Activated B cell treated with CpG ODN at 0.5 μM for 24 hours (primary cell): Measurements from ENCODE around the gene SLC39A8. TPM values are rescaled to one million over a fixed set of nuclear protein-coding genes. Genes with fewer than 3 reads are reported as not detected.

Experiments used
- ATAC-seq: fragments of 200-7000 bp; cut with Tn5 transposase; one replicate; pipeline ENCODE4 v1.10.0; 2021; ENCODE audit warnings: low read depth, mild to moderate bottlenecking, moderate library complexity
- CTCF ChIA-PET: fragments of 350-600 bp; sonication (Branson Sonifier 250); formaldehyde crosslinking; loops from one replicate; lab custom pipeline; 2021; ENCODE audit warnings: antibody characterized with exemption; lab: Charles Lee
- POLR2A ChIA-PET: fragments of 350-600 bp; sonication (Branson Sonifier 250); formaldehyde crosslinking; loops from one replicate; lab custom pipeline; 2021; ENCODE audit warnings: antibody characterized with exemption; lab: Charles Lee
- DNase-seq: peaks from one replicate; pipeline ENCODE4 v3.0.0; 2022
- H3K27ac Mint-ChIP-seq: one replicate; pipeline ENCODE4 v1.8.0; 2020; ENCODE audit warnings: mixed read lengths
- H3K27me3 Mint-ChIP-seq: one replicate; pipeline ENCODE4 v1.8.0; 2021; ENCODE audit warnings: mixed read lengths
- H3K36me3 Mint-ChIP-seq: one replicate; pipeline ENCODE4 v1.8.0; 2021; ENCODE audit warnings: low read depth, mixed read lengths
- H3K4me1 Mint-ChIP-seq: one replicate; pipeline ENCODE4 v1.8.0; 2021; ENCODE audit warnings: mixed read lengths
- H3K4me3 Mint-ChIP-seq: one replicate; pipeline ENCODE4 v1.8.0; 2020; ENCODE audit warnings: mild to moderate bottlenecking, mixed read lengths
- H3K9me3 Mint-ChIP-seq: one replicate; pipeline ENCODE4 v1.8.0; 2020; ENCODE audit warnings: mixed read lengths
- intact Hi-C: fragments of 100-400 bp; cut with micrococcal nuclease; formaldehyde crosslinking; loops from one replicate; pipeline ENCODE4 v1.15.1; 2024
- total RNA-seq: library from RNA; stranded (reverse); gene quantifications from 2 replicates; pipeline ENCODE4 v1.2.3, GENCODE V29; 2022
- TF ChIP-seq, protein P1 (sequence below): fragments of 200-600 bp; IDR thresholded peaks from one replicate; pipeline ENCODE4 v1.8.0; 2022; ENCODE audit warnings: antibody characterized with exemption, mild to moderate bottlenecking

The SLC39A8 gene
- total RNA-seq, 1 donor from 2014 or later = 17.9 TPM

DNA sequence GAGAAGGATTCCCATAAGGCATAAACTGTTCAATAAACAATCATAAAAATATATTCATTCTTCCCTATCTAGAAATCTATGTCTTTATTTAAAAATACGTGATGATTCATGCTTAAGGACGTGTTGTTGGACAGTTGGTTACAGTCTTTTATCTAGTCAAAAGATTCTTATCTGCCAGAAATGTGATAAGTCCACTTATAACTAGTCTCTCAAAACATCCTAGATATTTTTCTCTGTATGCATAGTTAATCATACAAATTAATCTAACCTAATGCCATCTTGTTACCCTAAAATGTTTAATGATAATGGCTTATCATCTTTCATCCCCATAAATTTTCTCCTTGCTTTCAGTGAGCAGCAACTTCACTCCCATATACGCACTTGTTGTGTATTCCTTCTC, 89.0 kb downstream of the SLC39A8 start:
- no peaks in the 10 kb centered on the region for H3K27me3 Mint-ChIP-seq
- H3K4me1 Mint-ChIP-seq = no peaks in the 10 kb centered on the region
- H3K36me3 Mint-ChIP-seq = no peaks in the 10 kb centered on the region
- ChIA-PET POLR2A (no interaction called here), CTCF (no interaction called here)
- H3K4me3 Mint-ChIP-seq = no peak overlapping the region
- intact Hi-C loops = no loop called here
- no peaks in the 10 kb centered on the region for H3K9me3 Mint-ChIP-seq
- TF ChIP-seq, protein P1, sequence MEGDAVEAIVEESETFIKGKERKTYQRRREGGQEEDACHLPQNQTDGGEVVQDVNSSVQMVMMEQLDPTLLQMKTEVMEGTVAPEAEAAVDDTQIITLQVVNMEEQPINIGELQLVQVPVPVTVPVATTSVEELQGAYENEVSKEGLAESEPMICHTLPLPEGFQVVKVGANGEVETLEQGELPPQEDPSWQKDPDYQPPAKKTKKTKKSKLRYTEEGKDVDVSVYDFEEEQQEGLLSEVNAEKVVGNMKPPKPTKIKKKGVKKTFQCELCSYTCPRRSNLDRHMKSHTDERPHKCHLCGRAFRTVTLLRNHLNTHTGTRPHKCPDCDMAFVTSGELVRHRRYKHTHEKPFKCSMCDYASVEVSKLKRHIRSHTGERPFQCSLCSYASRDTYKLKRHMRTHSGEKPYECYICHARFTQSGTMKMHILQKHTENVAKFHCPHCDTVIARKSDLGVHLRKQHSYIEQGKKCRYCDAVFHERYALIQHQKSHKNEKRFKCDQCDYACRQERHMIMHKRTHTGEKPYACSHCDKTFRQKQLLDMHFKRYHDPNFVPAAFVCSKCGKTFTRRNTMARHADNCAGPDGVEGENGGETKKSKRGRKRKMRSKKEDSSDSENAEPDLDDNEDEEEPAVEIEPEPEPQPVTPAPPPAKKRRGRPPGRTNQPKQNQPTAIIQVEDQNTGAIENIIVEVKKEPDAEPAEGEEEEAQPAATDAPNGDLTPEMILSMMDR = no peak
- DNase-seq (no peak), ATAC-seq (no peak)
- no peak overlapping the region for H3K27ac Mint-ChIP-seq

- Mint-ChIP-seq H3K4me1 (no peaks in the 10 kb centered on the region), H3K27me3 (no peaks in the 10 kb centered on the region), H3K9me3 (no peaks in the 10 kb centered on the region), H3K27ac (no peak overlapping the region), H3K36me3 (no peaks in the 10 kb centered on the region), H3K4me3 (no peak overlapping the region)
- ChIA-PET POLR2A (no interaction called here), CTCF (no interaction called here)
- TF ChIP-seq, protein P1 = no peak
- ATAC-seq (no peak), DNase-seq (no peak)
- intact Hi-C loops = no loop called here
These were observed 91.4 kb downstream of the SLC39A8 start for GRCh38 chr4:102253860-102254259.

- Mint-ChIP-seq H3K9me3 (no peaks in the 10 kb centered on the region), H3K36me3 (no peaks in the 10 kb centered on the region), H3K27me3 (no peaks in the 10 kb centered on the region), H3K4me3 (no peak overlapping the region), H3K27ac (no peak overlapping the region), H3K4me1 (no peaks in the 10 kb centered on the region)
- no peak for ATAC-seq
- TF ChIP-seq, protein P1 = no peak
- intact Hi-C loops = no loop called here
- CTCF ChIA-PET = no interaction called here
- no peak for DNase-seq
- POLR2A ChIA-PET = no interaction called here
These were observed 93.1 kb downstream of the SLC39A8 start for GRCh38 chr4:102252171-102252570.

GRCh38 chr4:102250341-102250740, 94.9 kb downstream of the SLC39A8 start:
- H3K27me3 Mint-ChIP-seq = peaks cover 2% of the 10 kb centered on the region
- ChIA-PET CTCF (interaction anchor here (1.2 kb wide), 1 partner anchor 14 kb away, joined by 3 read pairs; no protein-coding TSS in a partner anchor), POLR2A (no interaction called here)
- TF ChIP-seq, protein P1 = no peak
- DNase-seq (no peak), ATAC-seq (no peak)
- H3K9me3 Mint-ChIP-seq = no peaks in the 10 kb centered on the region
- H3K4me3 Mint-ChIP-seq = no peak overlapping the region
- intact Hi-C loops = no loop called here
- no peaks in the 10 kb centered on the region for H3K4me1 Mint-ChIP-seq
- H3K27ac Mint-ChIP-seq = no peak overlapping the region
- no peaks in the 10 kb centered on the region for H3K36me3 Mint-ChIP-seq

GRCh38 chr4:102247041-102247440, 98.2 kb downstream of the SLC39A8 start:
- POLR2A ChIA-PET = no interaction called here
- H3K27ac Mint-ChIP-seq = no peak overlapping the region
- H3K4me1 Mint-ChIP-seq = no peaks in the 10 kb centered on the region
- DNase-seq (no peak), ATAC-seq (no peak)
- no peaks in the 10 kb centered on the region for H3K9me3 Mint-ChIP-seq
- H3K36me3 Mint-ChIP-seq = no peaks in the 10 kb centered on the region
- CTCF ChIA-PET = no interaction called here
- TF ChIP-seq, protein P1 = no peak
- peaks cover 2% of the 10 kb centered on the region for H3K27me3 Mint-ChIP-seq
- intact Hi-C loops = no loop called here
- no peak overlapping the region for H3K4me3 Mint-ChIP-seq
